ENCODE measurements around the gene PSMD9.
A peak's percentile ranks its signal among the peaks of the same experiment; 100 is the strongest.

Gene PSMD9

GRCh38 chr12:121955258-121956237 is 67.0 kb downstream of the PSMD9 start:
- peak; percentile 41 for TF ChIP-seq CTCF (IDR thresholded peaks at IDR 0.05; ENCODE audit: insufficient read depth, low read depth, low read length, missing control alignments)
- DNase-seq (ENCODE audit: low read depth) = peak; percentile 26
- H3K4me3 ChIP-seq (ENCODE audit: low read length) = no peak overlapping the region

- H3K4me3 ChIP-seq (ENCODE audit: low read length) = no peak overlapping the region
- no peak for TF ChIP-seq CTCF (IDR thresholded peaks at IDR 0.05; ENCODE audit: insufficient read depth, low read depth, low read length, missing control alignments)
- no peak for DNase-seq (ENCODE audit: low read depth)
These were observed 69.4 kb downstream of the PSMD9 start for GRCh38 chr12:121957861-121958515.

GRCh38 chr12:121958541-121959240 is 70.1 kb downstream of the PSMD9 start:
- H3K4me3 ChIP-seq (ENCODE audit: low read length) = no peak overlapping the region
- TF ChIP-seq CTCF (IDR thresholded peaks at IDR 0.05; ENCODE audit: insufficient read depth, low read depth, low read length, missing control alignments) = no peak
- DNase-seq (ENCODE audit: low read depth) = no peak

- H3K4me3 ChIP-seq (ENCODE audit: low read length) = no peak overlapping the region
- TF ChIP-seq CTCF (IDR thresholded peaks at IDR 0.05; ENCODE audit: insufficient read depth, low read depth, low read length, missing control alignments) = no peak
- no peak for DNase-seq (ENCODE audit: low read depth)
These were observed 72.0 kb downstream of the PSMD9 start for GRCh38 chr12:121960541-121960940.

GRCh38 chr12:121961195-121961879 is 72.7 kb downstream of the PSMD9 start:
- DNase-seq (ENCODE audit: low read depth) = peak; percentile 29
- TF ChIP-seq CTCF (IDR thresholded peaks at IDR 0.05; ENCODE audit: insufficient read depth, low read depth, low read length, missing control alignments) = no peak
- H3K4me3 ChIP-seq (ENCODE audit: low read length) = no peak overlapping the region

- no peak for DNase-seq (ENCODE audit: low read depth)
- no peak overlapping the region for H3K4me3 ChIP-seq (ENCODE audit: low read length)
- no peak for TF ChIP-seq CTCF (IDR thresholded peaks at IDR 0.05; ENCODE audit: insufficient read depth, low read depth, low read length, missing control alignments)
These were observed 74.9 kb downstream of the PSMD9 start for GRCh38 chr12:121963341-121964018.

All from epithelial cell of esophagus (primary cell).